Lung (tissue), 12 donors: ENCODE measurements around the gene MRC2. TPM values are rescaled to one million over a fixed set of nuclear protein-coding genes. Genes with fewer than 3 reads are reported as not detected.

ENCODE experiments used
- ATAC-seq: fragments of 200-7000 bp; cut with Tn5 transposase; one replicate; pipeline ENCODE4 v1.9.1; 2020; ENCODE audit warnings: moderate number of reproducible peaks; ENCODE audit not compliant: insufficient read depth, low FRiP score
- DNase-seq, 3 donors: peaks; one replicate each; pipeline ENCODE4 v3.0.0-alpha.2; 2013 to 2017
- H3K27ac ChIP-seq, 2 donors: one replicate each; pipeline ENCODE4 v1.5.1; 2013; ENCODE audit warnings: mild to moderate bottlenecking in 2 of 2, moderate library complexity in 2 of 2, control low read depth in 1 of 2, inconsistent platforms in 1 of 2, low read depth in 1 of 2, low read length in 1 of 2
- H3K27me3 ChIP-seq, 3 donors: one replicate each; pipeline ENCODE4 v1.5.1; 2013; ENCODE audit warnings: low read length in 2 of 3; ENCODE audit not compliant: control insufficient read depth in 3 of 3, insufficient read depth in 3 of 3
- H3K36me3 ChIP-seq, 4 donors: one replicate each; pipeline ENCODE4 v1.5.1; 2013; ENCODE audit warnings: low read length in 4 of 4, mild to moderate bottlenecking in 1 of 4, moderate library complexity in 1 of 4; ENCODE audit not compliant: control insufficient read depth in 4 of 4, insufficient read depth in 4 of 4
- H3K4me1 ChIP-seq, 5 donors: one replicate each; pipeline ENCODE4 v1.5.1; 2013; ENCODE audit warnings: low read length in 5 of 5, mild to moderate bottlenecking in 2 of 5, moderate library complexity in 1 of 5; ENCODE audit not compliant: control insufficient read depth in 5 of 5, insufficient read depth in 5 of 5
- H3K4me3 ChIP-seq: one replicate; pipeline ENCODE4 v1.5.1; 2013; ENCODE audit warnings: mild to moderate bottlenecking, control low read depth, moderate library complexity
- H3K9ac ChIP-seq, 2 donors: one replicate each; pipeline ENCODE4 v1.5.1; 2013; ENCODE audit warnings: low read length in 2 of 2, control low read depth in 1 of 2; ENCODE audit not compliant: insufficient read depth in 1 of 2
- H3K9me3 ChIP-seq, 4 donors: one replicate each; pipeline ENCODE4 v1.5.1; 2013; ENCODE audit warnings: low read length in 3 of 4, mild to moderate bottlenecking in 1 of 4, moderate library complexity in 1 of 4; ENCODE audit not compliant: control insufficient read depth in 4 of 4, insufficient read depth in 3 of 4
- WGBS, 2 donors: extraction: QIAGEN DNeasy Blood & Tissue Kit; methylation state at CpG; one replicate each; pipeline ENCODE4 v1.1.7; 2013; 5-methylcytosine and 5-hydroxymethylcytosine counted together
- polyA plus RNA-seq, 2 donors: library from polyadenylated mRNA; stranded (reverse); fragments of 200-250 nt; gene quantifications; one replicate each; pipeline ENCODE4 v1.2.1, GENCODE V29; 2013
- total RNA-seq, 2 donors: library from RNA; depleted of rRNA in 1 of 2; stranded (reverse); fragments of >200 nt in 1 of 2; gene quantifications; one replicate each; pipeline ENCODE4 v1.2.1, GENCODE V29; 2014 to 2021
- TF ChIP-seq, protein P1 (sequence below): IDR thresholded peaks from 2 replicates; pipeline ENCODE4 v1.5.1; 2012; ENCODE audit warnings: mild to moderate bottlenecking; ENCODE audit errors: control extremely low read depth, extremely low read depth
- donor health status: control.
- donor health status: control.
- donor health status: Bipolar disorder and iron deficiency.
- donor health status: healthy.
- donor health status: DM: yes; HTN: yes; CAD: no.

The MRC2 gene
- total and polyA plus RNA-seq, 4 donors: 15.9 to 82.3 (median 68.5) TPM

DNA sequence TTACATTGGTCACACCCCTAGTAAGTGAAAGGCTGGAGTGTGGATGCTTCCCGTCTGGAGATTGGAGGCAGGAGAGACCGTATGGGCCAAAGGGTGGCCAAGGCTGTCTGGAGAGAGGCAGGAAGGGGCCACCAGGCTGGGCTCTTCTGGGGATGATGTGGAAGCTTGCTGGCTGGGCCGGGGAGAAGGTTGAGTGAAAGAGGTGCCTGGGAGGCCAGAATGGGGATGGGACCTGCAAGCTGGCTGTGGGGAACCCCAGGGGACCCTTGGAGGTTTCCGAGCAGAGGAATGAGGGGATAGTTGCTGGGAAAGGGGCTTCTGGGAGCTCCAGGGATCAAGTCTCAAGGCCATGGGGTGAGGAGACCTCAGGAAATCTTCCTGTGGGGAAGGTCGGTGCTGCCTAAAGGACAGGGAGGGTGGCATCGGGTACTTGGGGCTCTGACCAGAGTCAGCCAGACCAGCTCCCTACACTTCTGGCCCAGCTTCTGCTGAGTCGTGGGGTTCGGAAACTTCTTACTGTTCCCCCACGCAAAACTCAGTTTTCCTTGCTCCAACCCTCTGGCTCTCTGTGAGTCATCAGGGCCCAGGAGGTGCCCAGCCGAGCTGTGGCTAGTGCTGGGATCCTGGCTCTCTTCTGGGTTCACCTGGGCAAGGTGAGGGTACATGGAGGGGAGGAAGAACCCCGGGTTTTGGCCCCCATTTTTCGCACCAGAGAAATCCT, 3.1 kb downstream of the MRC2 start:
- DNase-seq (no peak), ATAC-seq (no peak)
- TF ChIP-seq, protein P1, sequence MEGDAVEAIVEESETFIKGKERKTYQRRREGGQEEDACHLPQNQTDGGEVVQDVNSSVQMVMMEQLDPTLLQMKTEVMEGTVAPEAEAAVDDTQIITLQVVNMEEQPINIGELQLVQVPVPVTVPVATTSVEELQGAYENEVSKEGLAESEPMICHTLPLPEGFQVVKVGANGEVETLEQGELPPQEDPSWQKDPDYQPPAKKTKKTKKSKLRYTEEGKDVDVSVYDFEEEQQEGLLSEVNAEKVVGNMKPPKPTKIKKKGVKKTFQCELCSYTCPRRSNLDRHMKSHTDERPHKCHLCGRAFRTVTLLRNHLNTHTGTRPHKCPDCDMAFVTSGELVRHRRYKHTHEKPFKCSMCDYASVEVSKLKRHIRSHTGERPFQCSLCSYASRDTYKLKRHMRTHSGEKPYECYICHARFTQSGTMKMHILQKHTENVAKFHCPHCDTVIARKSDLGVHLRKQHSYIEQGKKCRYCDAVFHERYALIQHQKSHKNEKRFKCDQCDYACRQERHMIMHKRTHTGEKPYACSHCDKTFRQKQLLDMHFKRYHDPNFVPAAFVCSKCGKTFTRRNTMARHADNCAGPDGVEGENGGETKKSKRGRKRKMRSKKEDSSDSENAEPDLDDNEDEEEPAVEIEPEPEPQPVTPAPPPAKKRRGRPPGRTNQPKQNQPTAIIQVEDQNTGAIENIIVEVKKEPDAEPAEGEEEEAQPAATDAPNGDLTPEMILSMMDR: no peak
- Histone ChIP-seq H3K4me3 (no peak overlapping the region), H3K27me3 (no peaks in the 10 kb centered on the region), H3K9me3 (no peaks in the 10 kb centered on the region), H3K4me1 (peaks cover 0 to 49% (median 14%) of the 10 kb centered on the region in 5 donors), H3K36me3 (peaks cover 0 to 3% (median 0%) of the 10 kb centered on the region in 4 donors), H3K9ac (no peak overlapping the region), H3K27ac (no peak overlapping the region)
- WGBS, 2 donors: 83 to 87% methylated on average over 12 of the region's 12 CpGs

- Histone ChIP-seq H3K36me3 (peaks cover 0 to 3% (median 0%) of the 10 kb centered on the region in 4 donors), H3K9me3 (no peaks in the 10 kb centered on the region), H3K27me3 (no peaks in the 10 kb centered on the region), H3K9ac (no peak overlapping the region), H3K4me1 (peaks cover 0 to 41% (median 10%) of the 10 kb centered on the region in 5 donors), H3K27ac (no peak overlapping the region), H3K4me3 (no peak overlapping the region)
- DNase-seq: no peak
- 93% methylated on average over 23 of the region's 23 CpGs for WGBS, 2 donors
- TF ChIP-seq, protein P1: no peak
- ATAC-seq: no peak
Measured at GRCh38 chr17:62631086-62631935, 3.8 kb downstream of the MRC2 start.

GRCh38 chr17:62631936-62632924, 4.8 kb downstream of the MRC2 start:
- Histone ChIP-seq H3K27ac (peak overlapping the region in 1 of 2 donors; percentile 9), H3K4me1 (peaks cover 0 to 34% (median 9%) of the 10 kb centered on the region in 5 donors), H3K36me3 (peaks cover 0 to 3% (median 0%) of the 10 kb centered on the region in 4 donors), H3K9ac (no peak overlapping the region), H3K4me3 (no peak overlapping the region), H3K9me3 (no peaks in the 10 kb centered on the region), H3K27me3 (no peaks in the 10 kb centered on the region)
- 55 to 71% methylated on average over 27 of the region's 27 CpGs for WGBS, 2 donors
- ATAC-seq (no peak), DNase-seq (no peak)
- TF ChIP-seq, protein P1: no peak
